ENCODE data around the gene ACTMAP.

GRCh38 chr19:40703029-40703755 is 47.1 kb downstream of the ACTMAP start:
- TF ChIP-seq MBD2 (IDR thresholded peaks at IDR 0.05; ENCODE audit: borderline replicate concordance, low read depth) (no peak), CREM (IDR thresholded peaks at IDR 0.05; ENCODE audit: low read depth) (no peak), SRSF3 (IDR thresholded peaks at IDR 0.05; ENCODE audit: insufficient read depth, low read length) (no peak), ZBTB2 (IDR thresholded peaks at IDR 0.05) (no peak)

Data from K562 (cell line).